Measurements from ENCODE around the gene LRCH3.

The LRCH3 gene

GRCh38 chr3:197787412-197787811, 3.6 kb upstream of the LRCH3 start:
- Histone ChIP-seq H3K4me3 (ENCODE audit: low read depth, low read length) (no peak overlapping the region), H3K9me3 (ENCODE audit: control insufficient read depth, insufficient read depth, low read depth, low read length) (no peaks in the 10 kb centered on the region), H3K36me3 (ENCODE audit: control insufficient read depth in 2 of 2, insufficient read depth in 1 of 2, low read length in 2 of 2) (peaks cover 0 to 19% of the 10 kb centered on the region in 2 experiments; a peak in 2 of 3 replicates), H3K4me1 (ENCODE audit: control insufficient read depth, insufficient read depth, low read length) (no peaks in the 10 kb centered on the region), H3K27ac (ENCODE audit: extremely low read depth, low read depth, low read length) (no peak overlapping the region)
- ChIA-PET POLR2A (no interaction called here), CTCF (no interaction called here)
- TF ChIP-seq YY1 (tag by site-specific recombination; IDR thresholded peaks at IDR 0.05): no peak
- no peak for TF ChIP-seq KLF8 (tag by site-specific recombination; IDR thresholded peaks at IDR 0.05)
- TF ChIP-seq ZNF10 (tag by site-specific recombination; IDR thresholded peaks at IDR 0.05): no peak
- no peak for TF ChIP-seq ZNF555 (tag by site-specific recombination; conservative IDR thresholded peaks at IDR 0.05)
- TF ChIP-seq ZNF214 (tag by site-specific recombination; IDR thresholded peaks at IDR 0.05; ENCODE audit: borderline replicate concordance): no peak

DNA sequence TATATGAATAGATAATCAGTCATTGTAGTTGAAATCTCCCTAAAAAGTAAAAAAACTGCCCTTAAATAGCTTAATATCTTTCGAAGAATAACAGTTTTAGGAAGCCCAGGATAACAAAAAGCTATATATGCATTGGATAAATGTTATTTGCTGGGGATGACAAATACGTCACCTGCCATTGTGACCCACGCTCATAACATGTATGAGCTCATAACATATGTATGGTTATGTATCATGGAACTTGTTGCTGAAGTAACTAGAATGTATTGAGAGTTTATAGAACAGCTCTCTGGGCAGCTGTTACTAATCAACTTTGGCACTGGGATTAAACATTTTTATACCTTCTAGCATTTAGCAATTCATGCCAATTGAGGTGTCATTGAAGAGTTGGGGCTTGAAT, 1.7 kb upstream of the LRCH3 start:
- Histone ChIP-seq H3K27ac (ENCODE audit: extremely low read depth, low read depth, low read length) (no peak overlapping the region), H3K36me3 (ENCODE audit: control insufficient read depth in 2 of 2, insufficient read depth in 1 of 2, low read length in 2 of 2) (peaks cover 0 to 9% of the 10 kb centered on the region in 2 experiments; a peak in 2 of 3 replicates), H3K4me3 (ENCODE audit: low read depth, low read length) (no peak overlapping the region), H3K4me1 (ENCODE audit: control insufficient read depth, insufficient read depth, low read length) (no peaks in the 10 kb centered on the region; the same call in 1 of the 2 replicates), H3K9me3 (ENCODE audit: control insufficient read depth, insufficient read depth, low read depth, low read length) (no peaks in the 10 kb centered on the region)
- no peak for TF ChIP-seq ZNF184 (tag by site-specific recombination; IDR thresholded peaks at IDR 0.05)
- TF ChIP-seq SCRT2 (tag by site-specific recombination; IDR thresholded peaks at IDR 0.05): peak; percentile 53; the same call in 1 of the 2 replicates
- POLR2A ChIA-PET: no interaction called here
- CTCF ChIA-PET: interaction anchor here (0.6 to 1.7 kb wide), 2 partner anchors 16 to 136 kb away, joined by 3 read pairs; no protein-coding TSS in a partner anchor

DNA sequence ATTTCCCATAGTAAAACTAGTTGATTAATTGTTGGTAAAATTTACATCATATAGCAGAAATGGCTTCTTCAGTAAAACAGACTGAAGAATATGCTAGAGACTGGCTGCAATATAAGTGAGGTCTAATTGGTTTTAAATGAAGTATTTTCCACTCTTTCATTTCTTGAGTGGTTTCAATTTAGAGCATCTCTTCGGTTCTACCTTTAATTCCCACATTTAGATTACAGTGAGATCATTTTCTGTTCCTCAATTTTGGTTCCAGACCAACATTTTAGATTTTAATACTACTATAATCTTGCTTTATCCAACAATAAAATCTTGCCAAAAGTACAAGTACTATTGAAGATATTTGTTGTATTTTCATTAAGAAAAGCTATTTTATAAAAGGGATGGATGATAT, 1.0 kb upstream of the LRCH3 start:
- CTCF ChIA-PET: interaction anchor here (0.6 kb wide), 1 partner anchor 199 kb away, joined by 5 read pairs; no protein-coding TSS in a partner anchor
- no peak overlapping the region for H3K27ac ChIP-seq (ENCODE audit: extremely low read depth, low read depth, low read length)
- POLR2A ChIA-PET: interaction anchor here (1.4 kb wide), 1 partner anchor 11 kb away, joined by 6 read pairs; no protein-coding TSS in a partner anchor
- peaks cover 0 to 2% of the 10 kb centered on the region in 2 experiments; a peak in 2 of 3 replicates for H3K36me3 ChIP-seq (ENCODE audit: control insufficient read depth in 2 of 2, insufficient read depth in 1 of 2, low read length in 2 of 2)
- H3K9me3 ChIP-seq (ENCODE audit: control insufficient read depth, insufficient read depth, low read depth, low read length): no peaks in the 10 kb centered on the region
- no peak for TF ChIP-seq ZNF121 (tag by site-specific recombination; IDR thresholded peaks at IDR 0.05)
- no peak for TF ChIP-seq ZBTB21 (tag by site-specific recombination; IDR thresholded peaks at IDR 0.05)
- TF ChIP-seq ZNF112 (tag by site-specific recombination; IDR thresholded peaks at IDR 0.05): no peak
- TF ChIP-seq GLI4 (tag by site-specific recombination; IDR thresholded peaks at IDR 0.05): no peak
- TF ChIP-seq ZNF514 (tag by site-specific recombination; IDR thresholded peaks at IDR 0.05): no peak
- no peak for TF ChIP-seq ZNF10 (tag by site-specific recombination; IDR thresholded peaks at IDR 0.05)
- no peak for TF ChIP-seq ZNF560 (tag by site-specific recombination; IDR thresholded peaks at IDR 0.05; ENCODE audit: borderline replicate concordance)
- no peak for TF ChIP-seq YY1 (tag by site-specific recombination; IDR thresholded peaks at IDR 0.05)
- TF ChIP-seq, protein P1, sequence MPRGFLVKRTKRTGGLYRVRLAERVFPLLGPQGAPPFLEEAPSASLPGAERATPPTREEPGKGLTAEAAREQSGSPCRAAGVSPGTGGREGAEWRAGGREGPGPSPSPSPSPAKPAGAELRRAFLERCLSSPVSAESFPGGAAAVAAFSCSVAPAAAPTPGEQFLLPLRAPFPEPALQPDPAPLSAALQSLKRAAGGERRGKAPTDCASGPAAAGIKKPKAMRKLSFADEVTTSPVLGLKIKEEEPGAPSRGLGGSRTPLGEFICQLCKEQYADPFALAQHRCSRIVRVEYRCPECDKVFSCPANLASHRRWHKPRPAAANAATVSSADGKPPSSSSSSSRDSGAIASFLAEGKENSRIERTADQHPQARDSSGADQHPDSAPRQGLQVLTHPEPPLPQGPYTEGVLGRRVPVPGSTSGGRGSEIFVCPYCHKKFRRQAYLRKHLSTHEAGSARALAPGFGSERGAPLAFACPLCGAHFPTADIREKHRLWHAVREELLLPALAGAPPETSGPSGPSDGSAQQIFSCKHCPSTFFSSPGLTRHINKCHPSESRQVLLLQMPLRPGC (tag by site-specific recombination; IDR thresholded peaks at IDR 0.05): no peak
- no peak for TF ChIP-seq ZNF311 (tag by site-specific recombination; IDR thresholded peaks at IDR 0.05; ENCODE audit: borderline replicate concordance)
- no peak for TF ChIP-seq ZNF658 (tag by site-specific recombination; IDR thresholded peaks at IDR 0.05)
- TF ChIP-seq ZNF341 (tag by site-specific recombination; IDR thresholded peaks at IDR 0.05; ENCODE audit: low read depth): no peak
- no peak for TF ChIP-seq ZBTB8A (tag by site-specific recombination; IDR thresholded peaks at IDR 0.05)
- TF ChIP-seq, protein P2, sequence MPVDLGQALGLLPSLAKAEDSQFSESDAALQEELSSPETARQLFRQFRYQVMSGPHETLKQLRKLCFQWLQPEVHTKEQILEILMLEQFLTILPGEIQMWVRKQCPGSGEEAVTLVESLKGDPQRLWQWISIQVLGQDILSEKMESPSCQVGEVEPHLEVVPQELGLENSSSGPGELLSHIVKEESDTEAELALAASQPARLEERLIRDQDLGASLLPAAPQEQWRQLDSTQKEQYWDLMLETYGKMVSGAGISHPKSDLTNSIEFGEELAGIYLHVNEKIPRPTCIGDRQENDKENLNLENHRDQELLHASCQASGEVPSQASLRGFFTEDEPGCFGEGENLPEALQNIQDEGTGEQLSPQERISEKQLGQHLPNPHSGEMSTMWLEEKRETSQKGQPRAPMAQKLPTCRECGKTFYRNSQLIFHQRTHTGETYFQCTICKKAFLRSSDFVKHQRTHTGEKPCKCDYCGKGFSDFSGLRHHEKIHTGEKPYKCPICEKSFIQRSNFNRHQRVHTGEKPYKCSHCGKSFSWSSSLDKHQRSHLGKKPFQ (tag by site-specific recombination; IDR thresholded peaks at IDR 0.05): no peak
- H3K4me3 ChIP-seq (ENCODE audit: low read depth, low read length): no peak overlapping the region
- H3K4me1 ChIP-seq (ENCODE audit: control insufficient read depth, insufficient read depth, low read length): no peaks in the 10 kb centered on the region; the same call in 1 of the 2 replicates

Data from HEK293 (cell line).